GM18907 (cell line): ENCODE measurements around the gene CRYBG3.
"Not testable (repeated sequence)": the region's sequence is repeated elsewhere in the genome, so short reads cannot be mapped to it uniquely, and the experiment has no call there.

Experiments
- ATAC-seq: cut with Tn5 transposase; IDR thresholded peaks from one replicate; pipeline ENCODE4 v1.9.1; 2021; ENCODE audit warnings: mild to moderate bottlenecking, moderate library complexity; ENCODE audit not compliant: unreplicated experiment

CRYBG3 gene

GRCh38 chr3:97895216-97895615 is 73.4 kb downstream of the CRYBG3 start:
- peak; percentile 80 for ATAC-seq

- ATAC-seq: no peak
These were observed 74.3 kb downstream of the CRYBG3 start for GRCh38 chr3:97896129-97896528.

- ATAC-seq: no peak
These were observed 74.7 kb downstream of the CRYBG3 start for GRCh38 chr3:97896547-97896946.

- ATAC-seq: no peak
These were observed 77.5 kb downstream of the CRYBG3 start for GRCh38 chr3:97899331-97899730.

GRCh38 chr3:97901313-97902248 is 79.8 kb downstream of the CRYBG3 start:
- no peak for ATAC-seq

- not testable (repeated sequence) for ATAC-seq
These were observed 88.0 kb downstream of the CRYBG3 start for GRCh38 chr3:97909830-97910229.

GRCh38 chr3:97910236-97910831 is 88.5 kb downstream of the CRYBG3 start:
- ATAC-seq: not testable (repeated sequence)

GRCh38 chr3:97910931-97911351 is 89.1 kb downstream of the CRYBG3 start:
- no peak for ATAC-seq

GRCh38 chr3:97911459-97911858 is 89.6 kb downstream of the CRYBG3 start:
- no peak for ATAC-seq

GRCh38 chr3:97914388-97914787 is 92.6 kb downstream of the CRYBG3 start:
- ATAC-seq: no peak

GRCh38 chr3:97916576-97916975 is 94.8 kb downstream of the CRYBG3 start:
- no peak for ATAC-seq

GRCh38 chr3:97917813-97918536 is 96.2 kb downstream of the CRYBG3 start:
- no peak for ATAC-seq

- ATAC-seq: no peak
These were observed 105.9 kb downstream of the CRYBG3 start for GRCh38 chr3:97927704-97928103.

GRCh38 chr3:97928986-97929385 is 107.2 kb downstream of the CRYBG3 start:
- no peak for ATAC-seq

- ATAC-seq: no peak
These were observed 108.2 kb downstream of the CRYBG3 start for GRCh38 chr3:97930018-97930417.

- ATAC-seq: no peak
These were observed 109.4 kb downstream of the CRYBG3 start for GRCh38 chr3:97931218-97931617.

- no peak for ATAC-seq
These were observed 110.6 kb downstream of the CRYBG3 start for GRCh38 chr3:97932387-97932801.

- ATAC-seq: no peak
These were observed 113.3 kb downstream of the CRYBG3 start for GRCh38 chr3:97934980-97935695.

GRCh38 chr3:97935842-97936241 is 114.0 kb downstream of the CRYBG3 start:
- ATAC-seq: no peak

- ATAC-seq: no peak
These were observed 115.4 kb downstream of the CRYBG3 start for GRCh38 chr3:97937205-97937604.

- no peak for ATAC-seq
These were observed 116.6 kb downstream of the CRYBG3 start for GRCh38 chr3:97938444-97938843.
